Ishikawa (cell line): ENCODE measurements around the gene TMC3.

Source experiments
- CEBPB ChIP-seq: IDR thresholded peaks from 2 replicates; pipeline ENCODE4 v1.6.1; 2012
- CREB1 ChIP-seq: IDR thresholded peaks from 2 replicates; pipeline ENCODE4 v1.6.1; 2012; ENCODE audit warnings: low read depth
- EGR1 ChIP-seq: IDR thresholded peaks from 2 replicates; pipeline ENCODE4 v1.6.1; 2012
- EP300 ChIP-seq: IDR thresholded peaks from 2 replicates; pipeline ENCODE4 v1.6.1; 2012; ENCODE audit warnings: borderline replicate concordance
- FOXM1 ChIP-seq: IDR thresholded peaks from 2 replicates; pipeline ENCODE4 v1.6.1; 2012; ENCODE audit warnings: low read depth, borderline replicate concordance
- NFIC ChIP-seq: IDR thresholded peaks from 2 replicates; pipeline ENCODE4 v1.6.1; 2012
- RAD21 ChIP-seq: IDR thresholded peaks from 2 replicates; pipeline ENCODE4 v1.6.1; 2012; ENCODE audit warnings: low read depth
- TAF1 ChIP-seq: IDR thresholded peaks from 2 replicates; pipeline ENCODE4 v1.6.1; 2012; ENCODE audit warnings: low read depth, mild to moderate bottlenecking
- TCF12 ChIP-seq: IDR thresholded peaks from 2 replicates; pipeline ENCODE4 v1.6.1; 2012; ENCODE audit warnings: low read depth
- TEAD4 ChIP-seq: IDR thresholded peaks from 2 replicates; pipeline ENCODE4 v1.6.1; 2012
- YY1 ChIP-seq: IDR thresholded peaks from 2 replicates; pipeline ENCODE4 v1.6.1; 2012; ENCODE audit warnings: low read depth
- ZBTB7A ChIP-seq: IDR thresholded peaks from 2 replicates; pipeline ENCODE4 v1.6.1; 2012; ENCODE audit warnings: low read depth
- TF ChIP-seq, protein P1 (sequence below): IDR thresholded peaks from 2 replicates; pipeline ENCODE4 v1.6.1; 2012
- TF ChIP-seq, protein P2 (sequence below): IDR thresholded peaks from 2 replicates; pipeline ENCODE4 v1.6.1; 2012
- TF ChIP-seq, protein P3 (sequence below): IDR thresholded peaks from 2 replicates; pipeline ENCODE4 v1.6.1; 2012; ENCODE audit warnings: low read depth, mild to moderate bottlenecking

The TMC3 gene

DNA sequence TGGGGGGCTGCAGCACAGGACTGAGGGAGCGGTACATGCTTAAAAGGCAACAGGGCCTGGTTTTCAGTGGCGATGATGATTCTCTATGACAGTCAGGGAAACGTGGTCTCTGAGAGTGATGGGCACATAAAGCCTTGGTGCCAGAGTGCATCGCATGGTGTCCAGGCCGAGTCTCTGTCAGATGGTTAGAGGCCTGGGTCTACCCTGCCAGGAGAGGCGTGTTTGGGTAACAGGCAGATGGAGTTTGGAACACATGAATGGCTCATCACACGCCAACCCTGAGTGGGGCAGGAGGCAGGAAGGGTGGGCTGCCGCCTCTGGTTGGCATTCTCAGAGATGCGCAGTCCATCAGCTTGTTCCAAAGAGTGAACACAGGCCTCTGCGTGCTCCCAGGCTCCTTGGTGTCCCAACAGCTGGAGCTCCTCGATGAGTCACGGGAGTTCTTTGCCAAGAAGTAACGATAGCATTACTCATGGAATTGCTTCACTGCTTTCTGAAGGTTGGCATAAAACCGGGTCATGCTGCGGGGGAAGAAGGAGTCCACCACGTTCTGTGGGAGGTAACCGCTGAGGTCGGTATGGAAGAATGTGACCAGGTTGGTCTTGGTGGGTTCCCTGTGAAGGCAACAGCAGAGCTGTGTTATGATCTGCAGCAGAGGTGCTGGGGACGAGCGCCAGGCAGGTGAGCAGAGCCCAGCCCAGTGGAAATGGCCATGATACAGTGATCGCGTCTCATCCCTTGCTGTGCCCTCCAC, 61.0 kb downstream of the TMC3 start:
- TF ChIP-seq EGR1 (peak; percentile 71), TEAD4 (peak; percentile 94), RAD21 (no peak; the same call in 1 of the 2 replicates), NFIC (peak; percentile 99), YY1 (no peak), CREB1 (no peak), TAF1 (no peak), FOXM1 (peak; percentile 64; the same call in 1 of the 2 replicates), CEBPB (peak; percentile 96), EP300 (peak; percentile 89), TCF12 (peak; percentile 96), ZBTB7A (no peak)
- TF ChIP-seq, protein P1, sequence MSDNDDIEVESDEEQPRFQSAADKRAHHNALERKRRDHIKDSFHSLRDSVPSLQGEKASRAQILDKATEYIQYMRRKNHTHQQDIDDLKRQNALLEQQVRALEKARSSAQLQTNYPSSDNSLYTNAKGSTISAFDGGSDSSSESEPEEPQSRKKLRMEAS = peak; percentile 88
- TF ChIP-seq, protein P2, sequence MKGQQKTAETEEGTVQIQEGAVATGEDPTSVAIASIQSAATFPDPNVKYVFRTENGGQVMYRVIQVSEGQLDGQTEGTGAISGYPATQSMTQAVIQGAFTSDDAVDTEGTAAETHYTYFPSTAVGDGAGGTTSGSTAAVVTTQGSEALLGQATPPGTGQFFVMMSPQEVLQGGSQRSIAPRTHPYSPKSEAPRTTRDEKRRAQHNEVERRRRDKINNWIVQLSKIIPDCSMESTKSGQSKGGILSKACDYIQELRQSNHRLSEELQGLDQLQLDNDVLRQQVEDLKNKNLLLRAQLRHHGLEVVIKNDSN = no peak; the same call in 1 of the 2 replicates
- TF ChIP-seq, protein P3, sequence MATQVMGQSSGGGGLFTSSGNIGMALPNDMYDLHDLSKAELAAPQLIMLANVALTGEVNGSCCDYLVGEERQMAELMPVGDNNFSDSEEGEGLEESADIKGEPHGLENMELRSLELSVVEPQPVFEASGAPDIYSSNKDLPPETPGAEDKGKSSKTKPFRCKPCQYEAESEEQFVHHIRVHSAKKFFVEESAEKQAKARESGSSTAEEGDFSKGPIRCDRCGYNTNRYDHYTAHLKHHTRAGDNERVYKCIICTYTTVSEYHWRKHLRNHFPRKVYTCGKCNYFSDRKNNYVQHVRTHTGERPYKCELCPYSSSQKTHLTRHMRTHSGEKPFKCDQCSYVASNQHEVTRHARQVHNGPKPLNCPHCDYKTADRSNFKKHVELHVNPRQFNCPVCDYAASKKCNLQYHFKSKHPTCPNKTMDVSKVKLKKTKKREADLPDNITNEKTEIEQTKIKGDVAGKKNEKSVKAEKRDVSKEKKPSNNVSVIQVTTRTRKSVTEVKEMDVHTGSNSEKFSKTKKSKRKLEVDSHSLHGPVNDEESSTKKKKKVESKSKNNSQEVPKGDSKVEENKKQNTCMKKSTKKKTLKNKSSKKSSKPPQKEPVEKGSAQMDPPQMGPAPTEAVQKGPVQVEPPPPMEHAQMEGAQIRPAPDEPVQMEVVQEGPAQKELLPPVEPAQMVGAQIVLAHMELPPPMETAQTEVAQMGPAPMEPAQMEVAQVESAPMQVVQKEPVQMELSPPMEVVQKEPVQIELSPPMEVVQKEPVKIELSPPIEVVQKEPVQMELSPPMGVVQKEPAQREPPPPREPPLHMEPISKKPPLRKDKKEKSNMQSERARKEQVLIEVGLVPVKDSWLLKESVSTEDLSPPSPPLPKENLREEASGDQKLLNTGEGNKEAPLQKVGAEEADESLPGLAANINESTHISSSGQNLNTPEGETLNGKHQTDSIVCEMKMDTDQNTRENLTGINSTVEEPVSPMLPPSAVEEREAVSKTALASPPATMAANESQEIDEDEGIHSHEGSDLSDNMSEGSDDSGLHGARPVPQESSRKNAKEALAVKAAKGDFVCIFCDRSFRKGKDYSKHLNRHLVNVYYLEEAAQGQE = 0 out of 2 replicates have a peak, but pooled peaks have one; percentile 11

DNA sequence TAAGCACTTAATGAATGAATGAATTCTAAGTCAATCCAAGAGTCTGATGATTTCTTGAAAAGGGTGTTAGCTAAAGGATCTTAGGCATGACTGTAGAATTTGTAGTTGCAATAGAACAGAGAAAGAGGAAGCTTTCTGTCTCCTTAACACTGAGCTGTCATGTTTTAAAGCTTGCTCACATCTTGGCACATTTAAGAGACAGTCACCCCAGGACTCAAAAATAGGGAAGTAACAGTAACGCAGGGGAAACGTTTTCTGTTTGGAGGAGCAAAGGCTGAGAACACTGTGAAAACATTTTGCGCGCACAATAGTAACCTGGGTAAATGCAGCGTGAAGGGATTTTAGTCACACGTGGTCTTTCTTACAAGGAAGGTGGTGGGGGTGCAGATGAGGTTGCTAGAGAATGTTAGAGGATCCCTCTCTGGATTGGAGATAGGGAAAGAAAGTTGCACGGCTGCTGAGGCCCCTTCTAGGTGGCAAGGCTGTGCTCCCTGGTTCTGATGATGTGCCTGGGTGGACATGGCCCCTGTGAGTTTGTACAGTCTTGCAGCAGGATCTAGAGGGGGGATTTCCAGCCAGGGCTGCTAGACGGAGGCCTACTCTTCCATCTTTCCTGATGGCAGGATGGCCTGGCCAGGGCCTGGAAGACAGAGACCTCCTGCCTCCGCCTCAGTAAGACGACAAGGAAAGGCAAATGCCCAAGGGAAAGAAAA, 62.1 kb downstream of the TMC3 start:
- TF ChIP-seq TEAD4 (no peak), CEBPB (no peak), TAF1 (no peak), NFIC (no peak), CREB1 (no peak), EGR1 (no peak), TCF12 (no peak), YY1 (no peak), RAD21 (no peak), FOXM1 (no peak), ZBTB7A (no peak)
- TF ChIP-seq, protein P2 = no peak
- TF ChIP-seq, protein P3 = no peak
- TF ChIP-seq, protein P1 = no peak

DNA sequence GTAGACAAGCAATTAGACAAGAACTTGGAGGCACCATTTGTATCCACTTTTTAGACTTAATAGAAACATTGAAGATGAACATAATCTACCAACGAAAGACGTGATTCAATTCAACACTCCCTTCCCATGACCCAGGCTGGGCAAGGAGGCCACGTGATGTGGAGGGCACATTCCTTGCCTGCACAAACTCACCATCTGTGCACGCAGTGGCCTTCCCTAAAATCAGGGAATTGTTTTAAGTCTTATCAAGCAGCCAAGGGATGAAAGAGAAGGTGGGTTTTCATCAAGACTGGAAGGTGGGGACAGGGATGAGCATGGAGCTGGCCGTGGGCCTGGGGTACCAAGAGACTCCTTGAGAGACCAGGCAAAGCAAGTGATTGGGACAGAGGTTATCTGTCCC, 63.5 kb downstream of the TMC3 start:
- TF ChIP-seq TCF12 (no peak), EGR1 (no peak), FOXM1 (no peak), TAF1 (no peak), ZBTB7A (no peak), YY1 (no peak)
- TF ChIP-seq, protein P2 = no peak
- TF ChIP-seq, protein P1 = no peak

- TF ChIP-seq YY1 (no peak), TEAD4 (no peak), CREB1 (no peak), CEBPB (no peak), NFIC (no peak), EGR1 (no peak), RAD21 (no peak), EP300 (no peak), TCF12 (no peak), ZBTB7A (no peak), FOXM1 (no peak), TAF1 (no peak)
- TF ChIP-seq, protein P1 = no peak
- TF ChIP-seq, protein P3 = no peak
- TF ChIP-seq, protein P2 = no peak
These were observed 64.2 kb downstream of the TMC3 start for GRCh38 chr15:81309647-81310450.
